Gastroesophageal sphincter (tissue), 3 donors: ENCODE data around the gene KIF26B.

Experiments used
- POLR2A ChIP-seq, 2 donors: fragments of 450-650 bp; IDR thresholded peaks; one replicate each; pipeline ENCODE4 v1.6.1; 2017; ENCODE audit warnings: antibody characterized with exemption in 2 of 2, mild to moderate bottlenecking in 2 of 2, moderate library complexity in 1 of 2
- POLR2AphosphoS5 ChIP-seq: sonication (generic); formaldehyde crosslinking; IDR thresholded peaks from one replicate; pipeline ENCODE4 v1.6.1; 2017; ENCODE audit warnings: antibody characterized with exemption
- TF ChIP-seq, protein P1 (sequence below), 4 experiments: fragments of 200-600 bp in 2 of 4; fragments of 450-650 bp in 2 of 4; sonication (generic) in 1 of 4; IDR thresholded peaks; one replicate each; pipeline ENCODE4 v1.5.1; 2017 to 2019; ENCODE audit warnings: antibody characterized with exemption in 4 of 4, mild to moderate bottlenecking in 2 of 4, moderate library complexity in 2 of 4

DNA sequence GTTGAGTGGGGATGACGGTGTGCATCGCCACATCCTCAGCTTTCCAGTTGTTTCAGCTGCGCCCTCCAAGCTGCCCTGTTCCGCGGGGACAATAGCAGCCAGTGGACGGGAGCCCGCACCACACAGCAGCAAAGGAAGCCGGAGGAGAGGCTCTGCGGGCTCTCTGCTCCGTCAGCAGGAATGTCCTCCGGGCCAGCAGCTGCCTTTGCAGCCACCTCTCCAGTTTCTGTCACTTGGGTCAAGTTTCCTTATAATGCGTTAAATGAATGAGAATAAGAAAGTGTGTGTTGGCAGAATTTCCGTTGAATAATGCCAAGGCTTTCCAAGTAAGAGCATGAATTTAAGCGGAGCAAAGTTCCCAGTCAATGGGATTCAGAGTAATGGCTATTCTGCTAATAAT, 263.3 kb downstream of the KIF26B start:
- TF ChIP-seq, protein P1, sequence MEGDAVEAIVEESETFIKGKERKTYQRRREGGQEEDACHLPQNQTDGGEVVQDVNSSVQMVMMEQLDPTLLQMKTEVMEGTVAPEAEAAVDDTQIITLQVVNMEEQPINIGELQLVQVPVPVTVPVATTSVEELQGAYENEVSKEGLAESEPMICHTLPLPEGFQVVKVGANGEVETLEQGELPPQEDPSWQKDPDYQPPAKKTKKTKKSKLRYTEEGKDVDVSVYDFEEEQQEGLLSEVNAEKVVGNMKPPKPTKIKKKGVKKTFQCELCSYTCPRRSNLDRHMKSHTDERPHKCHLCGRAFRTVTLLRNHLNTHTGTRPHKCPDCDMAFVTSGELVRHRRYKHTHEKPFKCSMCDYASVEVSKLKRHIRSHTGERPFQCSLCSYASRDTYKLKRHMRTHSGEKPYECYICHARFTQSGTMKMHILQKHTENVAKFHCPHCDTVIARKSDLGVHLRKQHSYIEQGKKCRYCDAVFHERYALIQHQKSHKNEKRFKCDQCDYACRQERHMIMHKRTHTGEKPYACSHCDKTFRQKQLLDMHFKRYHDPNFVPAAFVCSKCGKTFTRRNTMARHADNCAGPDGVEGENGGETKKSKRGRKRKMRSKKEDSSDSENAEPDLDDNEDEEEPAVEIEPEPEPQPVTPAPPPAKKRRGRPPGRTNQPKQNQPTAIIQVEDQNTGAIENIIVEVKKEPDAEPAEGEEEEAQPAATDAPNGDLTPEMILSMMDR (IDR thresholded peaks at IDR 0.05): no peak
- TF ChIP-seq POLR2A (IDR thresholded peaks at IDR 0.05) (no peak), POLR2AphosphoS5 (no peak)
